DND-41 (cell line): ENCODE measurements around the gene SOX13.

Experiments
- ATAC-seq: fragments of 200-7000 bp; cut with Tn5 transposase; 3 replicates; pipeline ENCODE4 v1.9.1; 2021; ENCODE audit warnings: low read depth; ENCODE audit not compliant: insufficient read depth
- DNase-seq: peaks from one replicate; pipeline ENCODE4 v3.0.0-alpha.2; 2020
- H2AFZ ChIP-seq: 2 replicates; pipeline ENCODE4 v1.6.0; 2012; ENCODE audit warnings: low read depth, low read length
- H3K27ac ChIP-seq: 2 replicates; pipeline ENCODE4 v1.5.1; 2012; ENCODE audit warnings: low read length, inconsistent platforms
- H3K27me3 ChIP-seq: fragments of 200-600 bp; sonication (generic); 2 replicates; pipeline ENCODE4 v1.6.0; 2012; ENCODE audit warnings: low read length, mild to moderate bottlenecking, inconsistent platforms; ENCODE audit not compliant: insufficient read depth, poor library complexity
- H3K36me3 ChIP-seq: 2 replicates; pipeline ENCODE4 v1.5.1; 2012; ENCODE audit warnings: low read length, inconsistent platforms; ENCODE audit not compliant: insufficient read depth
- H3K4me1 ChIP-seq: 2 replicates; pipeline ENCODE4 v1.5.1; 2012; ENCODE audit warnings: mild to moderate bottlenecking, low read length; ENCODE audit not compliant: insufficient read depth
- H3K4me2 ChIP-seq: 2 replicates; pipeline ENCODE4 v1.6.0; 2012; ENCODE audit warnings: mild to moderate bottlenecking, moderate library complexity, low read length, inconsistent platforms; ENCODE audit not compliant: insufficient read depth
- H3K4me3 ChIP-seq, 2 experiments: fragments of 200-600 bp in 1 of 2; shearing (Covaris generic) in 1 of 2; 2 replicates each; pipeline ENCODE4 v1.5.1; 2012 to 2016; ENCODE audit warnings: inconsistent platforms in 2 of 2, low read length in 2 of 2, mild to moderate bottlenecking in 2 of 2, low read depth in 1 of 2, moderate library complexity in 1 of 2
- H3K79me2 ChIP-seq: 2 replicates; pipeline ENCODE4 v1.6.0; 2012; ENCODE audit warnings: low read length, inconsistent platforms; ENCODE audit not compliant: insufficient read depth
- H3K9ac ChIP-seq: 2 replicates; pipeline ENCODE4 v1.6.0; 2012; ENCODE audit warnings: low read depth, mild to moderate bottlenecking, inconsistent platforms, low read length, moderate library complexity
- H3K9me3 ChIP-seq: 2 replicates; pipeline ENCODE4 v1.5.1; 2012; ENCODE audit warnings: low read length, moderate library complexity, mild to moderate bottlenecking, inconsistent platforms; ENCODE audit not compliant: insufficient read depth, severe bottlenecking
- H4K20me1 ChIP-seq: 2 replicates; pipeline ENCODE4 v1.6.0; 2012; ENCODE audit warnings: low read length; ENCODE audit not compliant: insufficient read depth
- CTCF ChIP-seq: IDR thresholded peaks from 2 replicates; pipeline ENCODE4 v1.5.1; 2012; ENCODE audit warnings: borderline replicate concordance, low read length, moderate library complexity, mild to moderate bottlenecking; ENCODE audit not compliant: poor library complexity, severe bottlenecking; ENCODE audit errors: extremely low read depth
- EZH2 ChIP-seq: IDR thresholded peaks from 3 replicates; pipeline ENCODE4 v1.6.1; 2012; ENCODE audit warnings: borderline replicate concordance, low read depth, mild to moderate bottlenecking, moderate library complexity, low read length, inconsistent platforms; ENCODE audit not compliant: severe bottlenecking

SOX13 gene

GRCh38 chr1:204127597-204128242 is 54.8 kb downstream of the SOX13 start:
- Histone ChIP-seq H3K27ac (no peak overlapping the region), H3K36me3 (no peaks in the 10 kb centered on the region), H4K20me1 (no peaks in the 10 kb centered on the region), H3K9me3 (no peaks in the 10 kb centered on the region), H3K4me1 (peaks cover 4% of the 10 kb centered on the region), H3K4me3 (no peak overlapping the region), H2AFZ (peak overlapping the region; percentile 58; the same call in 1 of the 2 replicates), H3K79me2 (no peaks in the 10 kb centered on the region), H3K27me3 (no peaks in the 10 kb centered on the region), H3K9ac (no peak overlapping the region), H3K4me2 (no peak overlapping the region)
- TF ChIP-seq CTCF (peak; percentile 63), EZH2 (no peak)
- peak; percentile 9 for DNase-seq
- no peak for ATAC-seq

- H3K4me2 ChIP-seq = peak overlapping the region; percentile 44
- H3K27me3 ChIP-seq = no peaks in the 10 kb centered on the region
- H2AFZ ChIP-seq = peak overlapping the region; percentile 58
- no peaks in the 10 kb centered on the region for H3K9me3 ChIP-seq
- H3K4me1 ChIP-seq = peaks cover 4% of the 10 kb centered on the region
- no peak for DNase-seq
- no peaks in the 10 kb centered on the region for H3K79me2 ChIP-seq
- no peak for TF ChIP-seq EZH2
- TF ChIP-seq CTCF = no peak
- ATAC-seq = peak; percentile 6; the same call in 1 of the 3 replicates
- H3K9ac ChIP-seq = no peak overlapping the region
- no peak overlapping the region for H3K4me3 ChIP-seq
- no peaks in the 10 kb centered on the region for H4K20me1 ChIP-seq
- no peak overlapping the region for H3K27ac ChIP-seq
- no peaks in the 10 kb centered on the region for H3K36me3 ChIP-seq
Observed at GRCh38 chr1:204128464-204128963, 55.6 kb downstream of the SOX13 start.

- Histone ChIP-seq H3K4me2 (peak overlapping the region; percentile 44), H3K36me3 (no peaks in the 10 kb centered on the region), H2AFZ (peak overlapping the region; percentile 58), H3K4me1 (peaks cover 4% of the 10 kb centered on the region), H4K20me1 (no peaks in the 10 kb centered on the region), H3K4me3 (no peak overlapping the region), H3K27me3 (no peaks in the 10 kb centered on the region), H3K27ac (no peak overlapping the region), H3K79me2 (no peaks in the 10 kb centered on the region), H3K9ac (no peak overlapping the region), H3K9me3 (no peaks in the 10 kb centered on the region)
- TF ChIP-seq CTCF = peak; percentile 86
- TF ChIP-seq EZH2 = no peak
- peak; percentile 97 for ATAC-seq
- peak; percentile 68 for DNase-seq
Observed at GRCh38 chr1:204128964-204129896, 56.3 kb downstream of the SOX13 start.
